NCI-H2227 (cell line): ENCODE measurements around the gene LCE3E.

Experiments
- DNase-seq: peaks from one replicate; lab custom pipeline; 2025; ENCODE audit not compliant: unreplicated experiment; lab: John Stamatoyannopoulos, UW

The LCE3E gene

GRCh38 chr1:152517237-152517811 is 49.3 kb downstream of the LCE3E start:
- no peak for DNase-seq

GRCh38 chr1:152516082-152516481 is 50.5 kb downstream of the LCE3E start:
- DNase-seq, result no peak
